Measurements from ENCODE around the gene RALGPS1.

GRCh38 chr9:127011772-127012171 lies 97.2 kb downstream of the RALGPS1 start:
- TF ChIP-seq, protein P1, sequence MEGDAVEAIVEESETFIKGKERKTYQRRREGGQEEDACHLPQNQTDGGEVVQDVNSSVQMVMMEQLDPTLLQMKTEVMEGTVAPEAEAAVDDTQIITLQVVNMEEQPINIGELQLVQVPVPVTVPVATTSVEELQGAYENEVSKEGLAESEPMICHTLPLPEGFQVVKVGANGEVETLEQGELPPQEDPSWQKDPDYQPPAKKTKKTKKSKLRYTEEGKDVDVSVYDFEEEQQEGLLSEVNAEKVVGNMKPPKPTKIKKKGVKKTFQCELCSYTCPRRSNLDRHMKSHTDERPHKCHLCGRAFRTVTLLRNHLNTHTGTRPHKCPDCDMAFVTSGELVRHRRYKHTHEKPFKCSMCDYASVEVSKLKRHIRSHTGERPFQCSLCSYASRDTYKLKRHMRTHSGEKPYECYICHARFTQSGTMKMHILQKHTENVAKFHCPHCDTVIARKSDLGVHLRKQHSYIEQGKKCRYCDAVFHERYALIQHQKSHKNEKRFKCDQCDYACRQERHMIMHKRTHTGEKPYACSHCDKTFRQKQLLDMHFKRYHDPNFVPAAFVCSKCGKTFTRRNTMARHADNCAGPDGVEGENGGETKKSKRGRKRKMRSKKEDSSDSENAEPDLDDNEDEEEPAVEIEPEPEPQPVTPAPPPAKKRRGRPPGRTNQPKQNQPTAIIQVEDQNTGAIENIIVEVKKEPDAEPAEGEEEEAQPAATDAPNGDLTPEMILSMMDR (conservative IDR thresholded peaks at IDR 0.05; ENCODE audit: low read length) = no peak
- TF ChIP-seq EZH2phosphoT487 (IDR thresholded peaks at IDR 0.05; ENCODE audit: borderline replicate concordance, low read depth, low read length) = no peak

Data from OCI-LY7 (cell line).